ENCODE data around the gene MRPL49. TPM values are rescaled to one million over a fixed set of nuclear protein-coding genes. Genes with fewer than 3 reads are reported as not detected.

MRPL49 gene
- total RNA-seq, 1 donor from 2014 or later: 45.1 TPM

GRCh38 chr11:65083134-65083833 is 38.8 kb upstream of the MRPL49 start:
- peak overlapping the region; percentile 98 for H3K4me3 ChIP-seq (ENCODE audit: insufficient read depth, low read depth, low read length)
- H3K79me2 ChIP-seq (ENCODE audit: insufficient read depth, low read length): peaks cover 69% of the 10 kb centered on the region
- Mint-ChIP-seq H3K9me3 (ENCODE audit: unreplicated experiment) (no peaks in the 10 kb centered on the region), H3K4me1 (ENCODE audit: low read depth, unreplicated experiment) (peaks cover 9% of the 10 kb centered on the region), H3K4me3 (ENCODE audit: unreplicated experiment) (peak overlapping the region; percentile 96), H3K27ac (ENCODE audit: unreplicated experiment) (peak overlapping the region; percentile 99), H3K36me3 (ENCODE audit: low read depth, unreplicated experiment) (peaks cover 4% of the 10 kb centered on the region), H3K27me3 (ENCODE audit: low read depth, unreplicated experiment) (no peaks in the 10 kb centered on the region)
- no peak for TF ChIP-seq EZH2 (IDR thresholded peaks at IDR 0.05; ENCODE audit: insufficient read depth, low read length)
- no peak for TF ChIP-seq CTCF (IDR thresholded peaks at IDR 0.05; ENCODE audit: insufficient read depth, low read depth, low read length)
- H3K27ac ChIP-seq (ENCODE audit: low read depth, low read length): peak overlapping the region; percentile 98
- DNase-seq (ENCODE audit: low read depth) (no peak), FAIRE-seq (no peak)
- peaks cover 4% of the 10 kb centered on the region for H4K20me1 ChIP-seq (ENCODE audit: insufficient read depth, low read length)
- H3K9me3 ChIP-seq (ENCODE audit: insufficient read depth, low read depth, low read length): no peaks in the 10 kb centered on the region
- H3K27me3 ChIP-seq (ENCODE audit: insufficient read depth, low read length): no peaks in the 10 kb centered on the region
- peak overlapping the region; percentile 95 for H3K4me2 ChIP-seq (ENCODE audit: low read length)
- peak overlapping the region; percentile 86 for H2AFZ ChIP-seq (ENCODE audit: low read depth, low read length)
- peaks cover 13% of the 10 kb centered on the region for H3K36me3 ChIP-seq (ENCODE audit: insufficient read depth, low read length)
- H3K9ac ChIP-seq (ENCODE audit: low read length): peak overlapping the region; percentile 99
- peaks cover 15% of the 10 kb centered on the region for H3K4me1 ChIP-seq (ENCODE audit: insufficient read depth, low read length)

GRCh38 chr11:65083834-65084597 is 38.1 kb upstream of the MRPL49 start, which contains the start of the genes CDCA5 and ZFPL1:
Gene CDCA5 (minus strand): TSS chr11:65084040. CDS start chr11:65083978, 62 bp downstream.
Gene ZFPL1 (plus strand): TSS chr11:65084222. CDS start chr11:65084699, 477 bp downstream.
- Mint-ChIP-seq H3K4me3 (ENCODE audit: unreplicated experiment) (peak within 1 kb of the TSS; percentile 96), H3K27me3 (ENCODE audit: low read depth, unreplicated experiment) (no peaks in the 10 kb centered on the region), H3K9me3 (ENCODE audit: unreplicated experiment) (no peaks in the 10 kb centered on the region), H3K27ac (ENCODE audit: unreplicated experiment) (peak within 1 kb of the TSS; percentile 99), H3K4me1 (ENCODE audit: low read depth, unreplicated experiment) (peaks cover 9% of the 10 kb centered on the region), H3K36me3 (ENCODE audit: low read depth, unreplicated experiment) (peaks cover 8% of the 10 kb centered on the region)
- no peak for TF ChIP-seq CTCF (IDR thresholded peaks at IDR 0.05; ENCODE audit: insufficient read depth, low read depth, low read length)
- no peak for TF ChIP-seq EZH2 (IDR thresholded peaks at IDR 0.05; ENCODE audit: insufficient read depth, low read length)
- peak within 1 kb of the TSS; percentile 86 for H2AFZ ChIP-seq (ENCODE audit: low read depth, low read length)
- H3K27ac ChIP-seq (ENCODE audit: low read depth, low read length): peak within 1 kb of the TSS; percentile 98
- no peaks in the 10 kb centered on the region for H4K20me1 ChIP-seq (ENCODE audit: insufficient read depth, low read length)
- H3K36me3 ChIP-seq (ENCODE audit: insufficient read depth, low read length): peaks cover 13% of the 10 kb centered on the region
- peaks cover 15% of the 10 kb centered on the region for H3K4me1 ChIP-seq (ENCODE audit: insufficient read depth, low read length)
- DNase-seq (ENCODE audit: low read depth) (peak; percentile 87), FAIRE-seq (no peak)
- H3K27me3 ChIP-seq (ENCODE audit: insufficient read depth, low read length): no peaks in the 10 kb centered on the region
- peak within 1 kb of the TSS; percentile 99 for H3K9ac ChIP-seq (ENCODE audit: low read length)
- H3K4me3 ChIP-seq (ENCODE audit: insufficient read depth, low read depth, low read length): peak within 1 kb of the TSS; percentile 98
- H3K9me3 ChIP-seq (ENCODE audit: insufficient read depth, low read depth, low read length): no peaks in the 10 kb centered on the region
- peak within 1 kb of the TSS; percentile 95 for H3K4me2 ChIP-seq (ENCODE audit: low read length)
- peaks cover 62% of the 10 kb centered on the region for H3K79me2 ChIP-seq (ENCODE audit: insufficient read depth, low read length)

Data from astrocyte (in vitro differentiated cells and primary cell).